ENCODE data around the gene TOE1. TPM values are rescaled to one million over a fixed set of nuclear protein-coding genes. Genes with fewer than 3 reads are reported as not detected.

The TOE1 gene
- polyA plus RNA-seq, 1 donor from 2014 or later = 18.6 TPM

- Mint-ChIP-seq H3K27ac (no peak overlapping the region), H3K9me3 (no peaks in the 10 kb centered on the region), H3K36me3 (peaks cover 14% of the 10 kb centered on the region), H3K4me3 (no peak overlapping the region), H3K4me1 (peaks cover 0 to 4% (median 4%) of the 10 kb centered on the region in 3 donors), H3K27me3 (no peaks in the 10 kb centered on the region)
Observed at GRCh38 chr1:45385302-45385701, 45.3 kb downstream of the TOE1 start.

- Mint-ChIP-seq H3K27ac (no peak overlapping the region), H3K36me3 (peaks cover 14% of the 10 kb centered on the region), H3K4me3 (no peak overlapping the region), H3K27me3 (no peaks in the 10 kb centered on the region), H3K4me1 (peaks cover 0 to 4% (median 4%) of the 10 kb centered on the region in 3 donors), H3K9me3 (no peaks in the 10 kb centered on the region)
Observed at GRCh38 chr1:45386219-45386618, 46.2 kb downstream of the TOE1 start.

Other genes starting within 250 kb of the TOE1 start
- gene ZSWIM5, start 133.6 kb upstream of the TOE1 start, polyA plus RNA-seq = 0.14 TPM
- gene HPDL, start 13.3 kb upstream of the TOE1 start, polyA plus RNA-seq = 1.3 TPM
- gene MUTYH, start 270 bp downstream of the TOE1 start, polyA plus RNA-seq = 21.1 TPM
- 19.2 TPM for gene TESK2, start 151.0 kb downstream of the TOE1 start, polyA plus RNA-seq
- gene CCDC163, start 159.9 kb downstream of the TOE1 start, polyA plus RNA-seq = 5.2 TPM
- gene MMACHC, start 160.1 kb downstream of the TOE1 start, polyA plus RNA-seq = 1.5 TPM
- 264 TPM for gene PRDX1, start 181.7 kb downstream of the TOE1 start, polyA plus RNA-seq
- 117 TPM for gene AKR1A1, start 210.7 kb downstream of the TOE1 start, polyA plus RNA-seq
- gene NASP, start 243.9 kb downstream of the TOE1 start, polyA plus RNA-seq = 116 TPM